ENCODE results near the gene FGFR4. TPM values are rescaled to one million over a fixed set of nuclear protein-coding genes. Genes with fewer than 3 reads are reported as not detected.
"Not testable (repeated sequence)": the region's sequence is repeated elsewhere in the genome, so short reads cannot be mapped to it uniquely, and the experiment has no call there.

Gene FGFR4
- 1.6 and 2.4 TPM in 2 replicates for total RNA-seq

DNA sequence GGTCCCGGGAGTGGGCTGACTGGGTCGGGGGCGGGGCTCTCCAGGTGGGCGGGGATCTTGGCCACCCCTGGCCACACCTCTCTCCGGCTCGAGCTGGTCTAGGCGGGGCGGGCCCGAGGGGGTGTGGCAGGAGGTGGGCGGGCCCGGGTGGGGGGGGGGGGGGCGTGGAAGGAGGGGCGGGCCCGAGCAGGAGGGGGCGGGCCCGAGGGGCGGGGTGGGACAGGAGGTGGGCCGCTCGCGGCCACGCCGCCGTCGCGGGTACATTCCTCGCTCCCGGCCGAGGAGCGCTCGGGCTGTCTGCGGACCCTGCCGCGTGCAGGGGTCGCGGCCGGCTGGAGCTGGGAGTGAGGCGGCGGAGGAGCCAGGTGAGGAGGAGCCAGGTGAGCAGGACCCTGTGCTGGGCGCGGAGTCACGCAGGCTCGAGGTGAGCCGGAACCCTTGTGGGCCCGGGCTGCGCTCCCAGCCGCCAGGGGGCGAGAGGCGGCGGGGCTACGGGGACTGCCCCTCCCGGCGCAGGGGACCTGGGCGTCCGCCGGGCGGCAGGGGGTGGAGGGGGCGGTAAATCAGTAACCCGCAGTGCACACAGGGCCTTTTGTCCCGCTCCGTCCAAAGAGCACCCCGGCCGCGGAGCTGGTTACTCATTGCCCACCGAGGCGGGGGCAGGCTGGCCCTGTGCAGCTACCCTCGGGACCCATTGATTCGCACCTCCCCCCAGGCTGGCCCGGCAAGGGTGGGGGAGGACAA, at the start of gene FGFR4:
Gene FGFR4, plus strand, starts transcription at position 262 of the 744 bp plus-strand sequence. CDS start 2,688 bp downstream, outside the sequence.
- Mint-ChIP-seq H3K4me1 (peaks cover 7% of the 10 kb centered on the region), H3K9me3 (no peaks in the 10 kb centered on the region), H3K36me3 (ENCODE audit: low read depth) (no peaks in the 10 kb centered on the region), H3K27ac (no peak within 1 kb of the TSS), H3K27me3 (peaks cover 36% of the 10 kb centered on the region), H3K4me3 (peak within 1 kb of the TSS; percentile 71)
- intact Hi-C loops (cut with micrococcal nuclease) = loop anchor here (1.0 kb wide), 1 partner anchor 440 kb away; the partner anchor contains the start of gene TSPAN17
- DNase-seq = peak; percentile 90

DNA sequence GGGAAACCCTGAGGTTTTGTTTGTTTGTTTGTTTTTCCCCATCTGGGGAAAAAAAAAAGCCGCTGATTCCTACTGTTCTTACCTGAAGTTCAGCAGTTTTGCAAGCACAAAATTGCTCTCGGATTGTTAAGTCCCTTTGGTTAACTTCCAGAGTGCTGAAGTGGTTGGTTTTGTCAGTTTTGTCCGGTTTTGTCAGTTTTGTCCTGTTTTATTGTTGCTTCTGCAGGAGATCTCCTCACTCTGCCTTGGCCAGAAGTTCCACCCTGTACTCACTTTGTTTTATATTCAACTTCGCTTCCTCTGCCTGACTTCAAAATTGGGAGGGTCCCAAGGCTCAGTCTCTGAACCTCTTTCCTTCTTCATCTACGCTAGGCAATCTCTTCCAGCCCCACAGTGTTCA, 49.8 kb upstream of the FGFR4 start:
- peaks cover 26% of the 10 kb centered on the region for H3K36me3 Mint-ChIP-seq (ENCODE audit: low read depth)
- H3K9me3 Mint-ChIP-seq = no peaks in the 10 kb centered on the region
- H3K27me3 Mint-ChIP-seq = no peaks in the 10 kb centered on the region
- no peak overlapping the region for H3K27ac Mint-ChIP-seq
- H3K4me3 Mint-ChIP-seq = no peak overlapping the region
- intact Hi-C loops (cut with micrococcal nuclease) = no loop called here
- DNase-seq = no peak
- peaks cover 7% of the 10 kb centered on the region for H3K4me1 Mint-ChIP-seq

DNA sequence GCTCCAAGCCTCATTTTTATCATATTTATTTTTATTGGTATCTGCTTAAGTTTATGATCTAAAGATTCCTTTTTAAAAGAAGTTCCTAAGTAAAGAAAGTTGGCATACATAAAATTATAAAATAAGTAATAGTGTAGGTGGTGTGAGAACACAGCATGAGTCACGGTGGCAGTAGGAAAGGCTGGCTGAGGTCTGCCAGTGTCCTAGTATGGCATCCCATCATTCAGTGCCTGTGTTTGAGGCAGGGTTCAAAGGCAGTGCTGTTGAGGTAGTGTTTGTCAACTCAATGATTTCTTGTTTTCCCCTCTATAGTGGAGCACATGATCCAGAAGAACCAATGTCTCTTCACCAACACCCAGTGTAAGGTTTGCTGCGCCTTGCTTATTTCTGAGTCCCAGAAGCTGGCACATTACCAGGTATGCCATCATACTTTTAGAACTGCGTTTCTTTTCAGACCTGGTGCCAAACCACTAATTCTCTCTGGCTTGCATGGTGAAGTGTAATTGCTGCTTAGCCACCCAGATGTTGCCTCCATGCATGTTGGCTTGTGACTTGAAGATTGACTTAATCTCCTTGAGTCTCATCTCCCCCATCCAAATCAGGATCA, 45.8 kb upstream of the FGFR4 start:
- intact Hi-C loops (cut with micrococcal nuclease) = no loop called here
- Mint-ChIP-seq H3K27me3 (no peaks in the 10 kb centered on the region), H3K4me1 (peaks cover 5% of the 10 kb centered on the region), H3K9me3 (no peaks in the 10 kb centered on the region), H3K36me3 (ENCODE audit: low read depth) (peaks cover 35% of the 10 kb centered on the region), H3K27ac (no peak overlapping the region), H3K4me3 (no peak overlapping the region)
- DNase-seq = no peak

DNA sequence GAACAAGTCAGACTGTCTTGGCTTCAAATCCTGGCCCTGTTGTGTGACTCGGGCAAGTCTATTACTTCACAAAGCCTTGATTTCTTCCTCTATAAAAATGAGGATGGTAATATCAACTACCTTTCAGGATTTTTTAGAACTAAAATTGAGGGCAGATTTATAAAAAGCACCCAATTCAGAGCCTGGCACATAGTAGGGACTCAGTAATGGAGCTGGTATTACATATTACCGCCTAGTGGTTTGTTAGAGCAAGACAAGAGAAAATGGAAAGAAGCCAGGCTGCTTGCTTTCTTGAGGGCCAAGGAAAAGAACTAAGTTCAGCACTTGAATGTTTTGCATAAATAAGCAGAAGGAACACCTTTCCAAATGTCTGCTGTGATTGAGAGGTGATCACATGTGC, 44.8 kb upstream of the FGFR4 start:
- Mint-ChIP-seq H3K36me3 (ENCODE audit: low read depth) (peaks cover 31% of the 10 kb centered on the region), H3K4me1 (no peaks in the 10 kb centered on the region), H3K27me3 (no peaks in the 10 kb centered on the region), H3K4me3 (no peak overlapping the region), H3K9me3 (no peaks in the 10 kb centered on the region), H3K27ac (no peak overlapping the region)
- no peak for DNase-seq
- intact Hi-C loops (cut with micrococcal nuclease) = no loop called here

DNA sequence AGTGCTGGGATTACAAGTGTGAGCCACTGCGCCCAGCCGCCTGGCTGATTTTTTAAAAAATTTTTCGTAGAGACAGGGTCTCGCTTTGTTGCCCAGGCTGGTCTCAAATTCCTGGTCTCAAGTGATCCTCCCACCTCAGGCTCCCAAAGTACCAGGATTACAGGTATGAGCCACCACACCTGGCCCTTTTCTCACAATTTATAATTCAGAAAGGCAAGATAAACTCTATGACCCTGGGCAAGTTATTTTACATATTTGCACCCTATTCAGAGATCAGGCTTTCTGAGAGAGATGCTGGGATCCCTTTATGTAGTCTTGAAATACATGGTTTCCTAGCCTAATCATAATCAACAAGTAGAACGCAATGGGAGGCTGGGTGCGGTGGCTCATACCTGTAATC, 43.6 kb upstream of the FGFR4 start:
- no peak for DNase-seq
- no peaks in the 10 kb centered on the region for H3K9me3 Mint-ChIP-seq
- no peak overlapping the region for H3K27ac Mint-ChIP-seq
- H3K36me3 Mint-ChIP-seq (ENCODE audit: low read depth) = peaks cover 37% of the 10 kb centered on the region
- no peak overlapping the region for H3K4me3 Mint-ChIP-seq
- no peaks in the 10 kb centered on the region for H3K27me3 Mint-ChIP-seq
- no peaks in the 10 kb centered on the region for H3K4me1 Mint-ChIP-seq
- intact Hi-C loops (cut with micrococcal nuclease) = no loop called here

DNA sequence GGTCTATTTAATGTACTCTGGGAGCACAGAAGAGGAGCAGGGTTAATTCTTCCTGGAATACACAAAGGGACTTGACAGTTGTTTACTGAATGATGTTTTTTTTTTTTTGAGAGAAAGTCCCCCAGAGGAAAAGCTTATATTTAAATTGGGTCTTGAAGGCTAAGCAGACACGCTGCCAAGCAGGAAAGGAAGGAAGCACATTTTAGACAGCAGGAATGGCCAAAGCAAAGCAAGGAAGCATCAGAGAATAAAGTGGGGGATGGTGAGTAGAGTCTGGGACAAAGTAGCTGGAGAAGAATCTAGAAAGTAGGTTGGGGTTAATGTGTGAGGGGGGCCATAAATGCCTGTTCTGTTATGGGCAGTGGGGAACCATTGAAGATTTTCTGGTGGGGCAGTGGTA, 42.8 kb upstream of the FGFR4 start:
- H3K9me3 Mint-ChIP-seq = no peaks in the 10 kb centered on the region
- no peaks in the 10 kb centered on the region for H3K4me1 Mint-ChIP-seq
- H3K27me3 Mint-ChIP-seq = no peaks in the 10 kb centered on the region
- no peak overlapping the region for H3K27ac Mint-ChIP-seq
- no peak overlapping the region for H3K4me3 Mint-ChIP-seq
- no peak for DNase-seq
- intact Hi-C loops (cut with micrococcal nuclease) = no loop called here
- peaks cover 40% of the 10 kb centered on the region for H3K36me3 Mint-ChIP-seq (ENCODE audit: low read depth)

DNA sequence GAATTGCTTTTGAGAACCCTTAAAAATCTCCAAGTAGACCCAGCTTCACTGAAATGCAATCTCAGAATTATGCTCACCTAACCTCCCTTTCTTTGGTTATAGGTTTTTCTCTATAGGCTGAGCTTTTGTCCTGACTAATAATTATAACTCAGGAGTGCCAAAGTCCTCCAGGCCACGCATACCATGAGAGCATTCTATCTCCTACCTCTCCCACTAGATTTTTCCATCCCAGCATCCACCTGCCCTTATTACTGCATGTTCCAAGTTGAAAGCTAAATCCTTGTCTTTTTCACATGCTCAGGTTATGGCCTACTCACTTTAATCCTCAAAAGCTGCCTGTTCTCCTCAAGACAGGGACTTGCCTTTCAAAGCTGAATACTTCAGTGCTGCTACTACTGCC, 42.1 kb upstream of the FGFR4 start:
- no peaks in the 10 kb centered on the region for H3K9me3 Mint-ChIP-seq
- H3K4me3 Mint-ChIP-seq = no peak overlapping the region
- no peak for DNase-seq
- intact Hi-C loops (cut with micrococcal nuclease) = no loop called here
- no peaks in the 10 kb centered on the region for H3K27me3 Mint-ChIP-seq
- H3K27ac Mint-ChIP-seq = no peak overlapping the region
- no peaks in the 10 kb centered on the region for H3K4me1 Mint-ChIP-seq
- peaks cover 41% of the 10 kb centered on the region for H3K36me3 Mint-ChIP-seq (ENCODE audit: low read depth)

DNA sequence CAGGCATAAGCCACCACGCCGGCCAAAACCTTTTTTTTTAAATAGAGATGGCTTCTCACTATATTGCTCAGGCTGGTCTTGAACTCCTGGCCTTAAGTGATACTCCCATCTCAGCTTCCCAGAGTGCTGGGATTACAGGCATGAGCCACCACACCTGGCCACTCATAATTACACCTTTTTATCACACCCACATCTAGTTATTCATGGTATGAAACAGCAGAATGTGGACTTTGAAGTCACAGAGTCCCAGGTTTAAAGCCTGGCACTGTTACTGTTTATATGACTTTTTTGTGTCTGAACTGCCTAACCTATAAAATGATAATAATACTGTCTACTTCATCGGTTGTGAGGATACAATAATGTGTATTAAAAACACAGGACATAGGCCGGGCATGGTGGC, 41.1 kb upstream of the FGFR4 start:
- no peaks in the 10 kb centered on the region for H3K9me3 Mint-ChIP-seq
- no peak overlapping the region for H3K27ac Mint-ChIP-seq
- no peaks in the 10 kb centered on the region for H3K4me1 Mint-ChIP-seq
- H3K36me3 Mint-ChIP-seq (ENCODE audit: low read depth) = peaks cover 43% of the 10 kb centered on the region
- no peak overlapping the region for H3K4me3 Mint-ChIP-seq
- H3K27me3 Mint-ChIP-seq = no peaks in the 10 kb centered on the region
- intact Hi-C loops (cut with micrococcal nuclease) = no loop called here
- no peak for DNase-seq

DNA sequence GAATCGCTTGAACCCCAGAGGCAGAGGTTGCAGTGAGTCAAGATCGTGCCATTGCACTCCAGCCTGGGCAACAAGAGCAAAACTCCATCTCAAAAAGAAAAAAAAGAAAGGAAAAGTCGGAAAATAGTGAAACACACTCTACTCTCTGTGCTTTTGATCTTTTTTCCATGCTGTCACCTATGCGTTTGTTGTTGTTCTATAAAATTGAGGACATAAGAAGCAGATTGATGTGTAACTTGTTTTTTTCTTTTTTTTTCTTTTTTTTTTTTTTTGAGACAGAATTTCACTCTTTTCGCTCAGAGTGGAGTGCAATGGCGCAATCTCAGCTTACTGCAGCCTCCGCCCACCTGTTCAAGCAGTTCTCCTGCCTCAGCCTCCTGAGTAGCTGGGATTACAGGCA, 38.2 kb upstream of the FGFR4 start:
- H3K9me3 Mint-ChIP-seq; intact Hi-C loops (cut with micrococcal nuclease); H3K4me1 Mint-ChIP-seq; H3K27ac Mint-ChIP-seq; DNase-seq; H3K4me3 Mint-ChIP-seq; H3K27me3 Mint-ChIP-seq: not testable (repeated sequence)
- H3K36me3 Mint-ChIP-seq (ENCODE audit: low read depth) = peaks cover 41% of the 10 kb centered on the region

DNA sequence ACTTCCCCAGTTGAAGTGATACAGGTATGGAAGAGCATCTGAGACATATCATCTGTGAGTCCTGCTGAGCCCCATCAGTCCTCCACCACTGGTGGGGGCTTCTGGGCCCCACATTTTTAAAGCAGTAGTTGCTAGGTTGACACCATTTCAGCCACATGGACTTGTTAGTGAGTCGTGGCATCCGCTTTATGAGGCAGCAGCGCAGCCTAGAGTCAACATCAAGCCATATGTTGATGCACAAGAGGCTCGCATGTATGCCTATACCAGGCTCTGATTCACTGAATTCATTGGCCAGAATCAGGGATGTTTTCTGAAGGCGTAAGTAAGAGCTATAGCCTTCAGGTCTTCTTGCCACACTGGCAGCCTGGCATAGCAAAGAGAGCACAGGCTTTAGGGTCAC, 37.4 kb upstream of the FGFR4 start:
- H3K4me3 Mint-ChIP-seq = no peak overlapping the region
- H3K27me3 Mint-ChIP-seq = no peaks in the 10 kb centered on the region
- no peak for DNase-seq
- no peaks in the 10 kb centered on the region for H3K9me3 Mint-ChIP-seq
- H3K4me1 Mint-ChIP-seq = no peaks in the 10 kb centered on the region
- H3K27ac Mint-ChIP-seq = no peak overlapping the region
- H3K36me3 Mint-ChIP-seq (ENCODE audit: low read depth) = peaks cover 37% of the 10 kb centered on the region
- intact Hi-C loops (cut with micrococcal nuclease) = no loop called here

DNA sequence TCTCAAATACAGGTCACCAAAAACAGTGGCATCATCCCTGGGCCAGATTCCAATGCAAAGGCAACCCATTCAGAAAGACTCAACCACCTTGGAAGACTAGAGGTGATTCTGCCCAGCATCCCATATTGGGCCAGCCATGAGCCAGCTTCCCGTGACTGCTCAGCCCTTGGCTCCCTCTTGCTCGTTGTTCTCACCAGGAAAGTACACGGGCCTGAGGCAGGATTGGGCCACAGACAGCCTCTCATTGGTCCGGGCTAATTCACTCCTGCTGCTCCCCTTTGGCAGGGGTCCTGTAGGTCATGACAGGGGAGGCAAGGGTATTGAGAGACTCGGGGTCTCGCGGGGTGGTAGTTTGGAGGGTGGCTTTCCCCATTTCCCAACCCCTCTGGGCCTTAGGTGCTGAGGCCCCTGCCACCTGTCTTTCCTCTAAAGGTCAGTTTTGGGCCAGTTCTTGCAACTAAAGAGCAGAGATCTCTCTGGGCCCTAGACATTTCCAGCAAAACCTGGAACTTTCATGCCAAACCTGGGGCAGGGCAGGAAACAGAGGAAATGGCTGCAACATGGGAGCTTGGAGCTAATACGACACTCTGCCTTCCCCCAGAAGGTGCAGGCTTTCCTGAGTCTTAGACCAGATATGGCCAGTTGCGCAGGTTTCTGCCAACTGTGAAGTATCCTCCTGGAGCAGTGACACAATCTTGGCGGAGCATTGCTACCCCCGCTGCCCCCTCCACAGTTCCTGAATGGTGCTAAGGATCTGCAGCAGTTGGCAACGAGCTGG, 22.0 kb upstream of the FGFR4 start:
- intact Hi-C loops (cut with micrococcal nuclease) = no loop called here
- no peak overlapping the region for H3K27ac Mint-ChIP-seq
- H3K4me3 Mint-ChIP-seq = no peak overlapping the region
- DNase-seq = peak; percentile 54
- peaks cover 17% of the 10 kb centered on the region for H3K36me3 Mint-ChIP-seq (ENCODE audit: low read depth)
- no peaks in the 10 kb centered on the region for H3K4me1 Mint-ChIP-seq
- no peaks in the 10 kb centered on the region for H3K27me3 Mint-ChIP-seq
- H3K9me3 Mint-ChIP-seq = no peaks in the 10 kb centered on the region

DNA sequence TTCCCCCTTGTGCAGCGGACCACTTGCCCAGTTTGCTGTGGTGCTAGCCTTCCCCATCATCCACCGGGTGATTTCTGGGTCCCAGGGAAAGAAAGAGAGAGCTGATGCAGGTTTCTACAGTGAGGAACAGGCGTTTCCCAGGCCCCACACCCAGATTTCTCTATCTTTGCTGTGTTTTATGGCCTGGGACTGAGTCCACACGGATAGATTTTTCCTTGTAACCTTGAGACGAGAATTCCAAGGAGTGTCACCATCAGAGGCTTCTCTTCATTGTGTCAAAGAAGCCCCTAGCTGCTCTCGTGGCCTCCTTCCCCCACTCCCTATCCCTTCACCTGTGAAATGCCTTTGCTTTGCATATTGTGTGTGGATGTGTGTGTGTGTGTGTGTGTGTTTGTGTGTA, 21.2 kb upstream of the FGFR4 start:
- H3K27ac Mint-ChIP-seq = no peak overlapping the region
- H3K36me3 Mint-ChIP-seq (ENCODE audit: low read depth) = peaks cover 14% of the 10 kb centered on the region

DNA sequence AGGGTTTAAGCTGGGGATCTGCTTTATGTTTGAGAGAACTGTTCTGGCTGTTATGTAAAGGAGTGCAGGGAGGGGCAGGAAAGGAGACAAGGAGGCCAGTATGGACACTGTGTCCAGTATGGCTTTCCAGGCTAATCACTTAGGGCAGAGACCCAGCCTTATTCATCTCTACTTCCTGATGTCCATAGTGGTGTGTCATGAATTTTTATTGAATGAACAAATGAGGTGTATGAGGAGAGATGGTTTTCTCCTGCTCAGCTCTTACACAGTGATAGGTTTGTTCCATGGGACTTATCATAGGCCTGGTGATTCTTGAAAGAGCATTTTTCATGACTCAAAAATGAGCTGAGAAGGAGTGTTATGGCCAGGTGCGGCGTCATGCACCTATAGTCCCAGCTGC, 20.5 kb upstream of the FGFR4 start:
- Mint-ChIP-seq H3K4me1 (no peaks in the 10 kb centered on the region), H3K36me3 (ENCODE audit: low read depth) (peaks cover 14% of the 10 kb centered on the region), H3K4me3 (no peak overlapping the region), H3K27me3 (no peaks in the 10 kb centered on the region), H3K27ac (no peak overlapping the region), H3K9me3 (no peaks in the 10 kb centered on the region)
- no peak for DNase-seq
- intact Hi-C loops (cut with micrococcal nuclease) = no loop called here

More for the DNA sequence above, 21.2 kb upstream of the FGFR4 start:
- Mint-ChIP-seq H3K4me1 (no peaks in the 10 kb centered on the region), H3K9me3 (no peaks in the 10 kb centered on the region), H3K4me3 (no peak overlapping the region), H3K27me3 (no peaks in the 10 kb centered on the region)
- DNase-seq = no peak
- intact Hi-C loops (cut with micrococcal nuclease) = no loop called here

DNA sequence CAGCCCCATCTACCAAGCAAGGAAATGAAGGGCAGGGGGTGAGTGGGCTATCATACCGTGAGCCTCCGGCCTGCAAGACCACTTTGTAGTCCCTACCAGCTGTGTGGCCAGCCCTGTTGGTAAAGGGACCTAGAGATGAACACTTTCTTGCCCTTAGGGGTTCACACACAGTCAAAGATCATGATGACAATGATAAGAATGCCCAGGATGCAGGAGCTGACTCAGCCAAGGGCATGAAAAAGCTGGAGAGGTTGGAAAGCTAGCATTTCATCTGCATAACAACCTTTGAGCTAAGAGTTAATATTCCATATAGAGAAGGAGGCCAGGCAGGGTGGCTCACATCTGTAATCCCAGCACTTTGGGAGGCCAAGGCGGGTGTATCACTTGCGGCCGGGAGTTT, 19.2 kb upstream of the FGFR4 start:
- Mint-ChIP-seq H3K4me3 (no peak overlapping the region), H3K4me1 (peaks cover 3% of the 10 kb centered on the region), H3K27me3 (no peaks in the 10 kb centered on the region), H3K36me3 (ENCODE audit: low read depth) (peaks cover 10% of the 10 kb centered on the region), H3K9me3 (no peaks in the 10 kb centered on the region), H3K27ac (no peak overlapping the region)
- intact Hi-C loops (cut with micrococcal nuclease) = no loop called here
- peak; percentile 49 for DNase-seq
